Measurements from ENCODE around the gene HOXB5. TPM values are rescaled to one million over a fixed set of nuclear protein-coding genes. Genes with fewer than 3 reads are reported as not detected.

The HOXB5 gene
- total RNA-seq, 1 experiment from 2014 or later: not detected

DNA sequence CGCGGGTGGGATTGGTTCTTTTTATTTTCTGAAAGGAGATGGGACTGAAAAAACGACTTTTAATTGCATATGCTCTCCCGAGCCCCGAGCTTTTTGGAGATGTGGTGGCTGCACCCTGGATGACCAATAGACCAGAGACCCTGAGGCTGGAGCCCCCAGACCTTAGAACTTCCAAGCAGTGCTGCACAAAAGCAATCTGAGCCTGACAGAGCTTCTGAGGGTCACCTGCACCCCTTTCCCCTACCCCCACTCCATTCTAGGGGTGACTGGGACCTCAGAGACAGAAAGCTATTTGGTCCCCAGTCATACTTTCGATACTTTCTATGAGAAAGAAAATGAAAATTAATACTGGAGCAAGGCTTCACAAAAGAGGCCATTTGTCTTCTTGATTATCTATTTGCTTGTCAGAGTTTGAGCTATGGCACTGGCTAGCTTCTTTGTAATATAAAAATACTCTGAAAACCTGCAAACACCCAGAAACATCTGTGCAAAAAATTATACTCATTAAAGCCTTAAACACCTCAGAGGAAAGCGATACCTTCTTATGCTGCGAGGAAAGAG lies 19.0 kb downstream of the HOXB5 start:
- Histone ChIP-seq H3K9ac (ENCODE audit: extremely low read depth, insufficient read length, low read length) (no peak overlapping the region), H2AFZ (ENCODE audit: low read length) (no peak overlapping the region), H3K4me2 (ENCODE audit: insufficient read depth, insufficient read length, low read length) (no peak overlapping the region), H3K23me2 (ENCODE audit: insufficient read length, low read depth, low read length, poor library complexity, severe bottlenecking) (no peaks in the 10 kb centered on the region), H2BK12ac (ENCODE audit: insufficient read length, low read depth, low read length) (no peak overlapping the region), H4K8ac (replicated peaks; ENCODE audit: insufficient read length, low read depth, low read length) (no peak overlapping the region), H2BK120ac (ENCODE audit: low read depth, low read length, poor library complexity, severe bottlenecking) (no peak overlapping the region), H3K27me3 (ENCODE audit: insufficient read depth, low read length) (peaks cover 96% of the 10 kb centered on the region), H2BK5ac (ENCODE audit: insufficient read length, low read length) (no peak overlapping the region), H2BK15ac (ENCODE audit: low read depth, low read length) (no peak overlapping the region), H4K91ac (ENCODE audit: insufficient read length, low read depth, low read length) (no peak overlapping the region), H2BK20ac (ENCODE audit: low read depth, low read length, poor library complexity, severe bottlenecking) (no peak overlapping the region), H3T11ph (ENCODE audit: low read length) (no peak overlapping the region), H3K18ac (ENCODE audit: insufficient read length, low read depth, low read length) (no peak overlapping the region), H3K9me3 (ENCODE audit: control insufficient read depth, low read depth, low read length) (no peaks in the 10 kb centered on the region), H2AK5ac (ENCODE audit: insufficient read length, low read length) (no peak overlapping the region), H3K27ac (ENCODE audit: insufficient read length, low read depth, low read length) (no peak overlapping the region), H3K14ac (ENCODE audit: insufficient read depth, low read length) (no peak overlapping the region), H3K79me2 (ENCODE audit: insufficient read depth, low read length) (no peaks in the 10 kb centered on the region), H3K56ac (ENCODE audit: insufficient read length, low read depth, low read length) (no peak overlapping the region), H3K4me1 (ENCODE audit: insufficient read depth, low read length) (no peaks in the 10 kb centered on the region), H4K20me1 (ENCODE audit: control insufficient read depth, insufficient read depth, insufficient read length) (peaks cover 2% of the 10 kb centered on the region), H3K79me1 (ENCODE audit: insufficient read depth, low read depth, low read length, poor library complexity, severe bottlenecking) (no peaks in the 10 kb centered on the region), H3K23ac (ENCODE audit: insufficient read length, low read depth, low read length) (no peak overlapping the region), H3K4ac (ENCODE audit: low read depth, low read length) (no peak overlapping the region), H4K5ac (ENCODE audit: insufficient read length, low read depth, low read length) (no peak overlapping the region)
- DNase-seq: no peak
- Mint-ChIP-seq H3K9me3 (peaks cover 7 to 10% of the 10 kb centered on the region in 2 experiments; a peak in 4 of 5 replicates), H3K4me3 (no peak overlapping the region), H3K27me3 (ENCODE audit: low read depth) (peaks cover 17% of the 10 kb centered on the region), H3K4me1 (peaks cover 5 to 35% of the 10 kb centered on the region in 2 experiments), H3K36me3 (ENCODE audit: insufficient read depth in 1 of 3, low read depth in 3 of 3) (no peaks in the 10 kb centered on the region; a peak in 2 of 7 replicates), H3K27ac (no peak overlapping the region)
- TF ChIP-seq, protein P1, sequence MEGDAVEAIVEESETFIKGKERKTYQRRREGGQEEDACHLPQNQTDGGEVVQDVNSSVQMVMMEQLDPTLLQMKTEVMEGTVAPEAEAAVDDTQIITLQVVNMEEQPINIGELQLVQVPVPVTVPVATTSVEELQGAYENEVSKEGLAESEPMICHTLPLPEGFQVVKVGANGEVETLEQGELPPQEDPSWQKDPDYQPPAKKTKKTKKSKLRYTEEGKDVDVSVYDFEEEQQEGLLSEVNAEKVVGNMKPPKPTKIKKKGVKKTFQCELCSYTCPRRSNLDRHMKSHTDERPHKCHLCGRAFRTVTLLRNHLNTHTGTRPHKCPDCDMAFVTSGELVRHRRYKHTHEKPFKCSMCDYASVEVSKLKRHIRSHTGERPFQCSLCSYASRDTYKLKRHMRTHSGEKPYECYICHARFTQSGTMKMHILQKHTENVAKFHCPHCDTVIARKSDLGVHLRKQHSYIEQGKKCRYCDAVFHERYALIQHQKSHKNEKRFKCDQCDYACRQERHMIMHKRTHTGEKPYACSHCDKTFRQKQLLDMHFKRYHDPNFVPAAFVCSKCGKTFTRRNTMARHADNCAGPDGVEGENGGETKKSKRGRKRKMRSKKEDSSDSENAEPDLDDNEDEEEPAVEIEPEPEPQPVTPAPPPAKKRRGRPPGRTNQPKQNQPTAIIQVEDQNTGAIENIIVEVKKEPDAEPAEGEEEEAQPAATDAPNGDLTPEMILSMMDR (conservative IDR thresholded peaks at IDR 0.05): no peak
- WGBS (ENCODE audit: extremely low coverage, insufficient read length, low lambda C conversion rate): no CpG with 5 or more reads among the region's 8 CpGs
